NCI-H1436 (cell line): ENCODE measurements around the gene LGI1.
"Not testable (repeated sequence)": the region's sequence is repeated elsewhere in the genome, so short reads cannot be mapped to it uniquely, and the experiment has no call there.

ENCODE experiments used
- DNase-seq: peaks from one replicate; lab custom pipeline; 2025; lab: John Stamatoyannopoulos, UW

Gene LGI1

DNA sequence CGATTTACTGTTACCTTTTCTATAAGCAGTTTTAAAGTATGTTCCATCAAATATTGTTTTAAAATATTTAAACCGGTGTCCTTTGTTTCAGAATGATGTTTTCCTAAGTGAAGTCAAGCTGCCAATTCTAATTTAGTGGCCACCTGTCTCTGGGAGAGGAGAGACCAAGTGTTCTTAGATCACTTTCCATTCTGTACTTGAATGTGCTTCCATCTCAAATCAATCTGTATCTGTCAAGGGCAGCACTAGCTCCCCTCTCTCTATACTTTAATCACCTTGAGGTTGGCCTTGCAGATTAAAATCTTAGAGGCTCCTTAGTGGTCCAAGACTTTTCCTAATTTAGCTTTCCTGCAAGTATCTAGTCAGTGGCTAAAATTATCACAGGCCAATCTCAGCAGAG lies 49.6 kb downstream of the LGI1 start:
- DNase-seq: no peak

DNA sequence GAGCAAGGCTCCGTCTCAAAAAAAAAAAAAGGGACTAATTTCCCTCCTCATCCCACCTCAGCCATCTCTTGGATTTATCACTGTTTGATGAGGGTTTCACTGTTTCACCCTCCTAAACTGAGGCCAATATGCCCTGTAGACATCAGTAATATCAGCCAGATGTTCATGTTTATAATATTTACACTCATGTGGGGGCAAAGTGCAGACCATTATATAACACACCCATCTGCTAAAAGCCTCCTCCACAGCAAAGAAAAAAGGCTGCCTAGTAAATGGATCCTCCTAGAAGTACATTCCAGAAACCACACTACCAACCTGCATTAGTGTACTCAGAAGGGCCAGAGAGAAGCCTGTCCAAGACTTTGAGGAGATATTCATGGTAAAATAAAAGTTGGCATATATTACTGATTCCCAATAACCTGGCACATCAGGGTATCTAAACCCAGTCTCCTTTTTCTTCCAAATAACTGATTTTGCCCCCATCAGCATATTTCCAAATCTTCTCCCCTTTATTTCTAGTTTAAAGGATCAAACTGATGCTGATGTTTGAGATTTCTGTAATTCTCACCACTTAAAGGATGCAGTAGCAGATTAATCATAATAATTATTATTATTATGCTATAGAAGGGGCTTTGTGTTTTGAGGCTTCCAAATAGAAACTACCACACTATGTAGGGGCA lies 55.1 kb downstream of the LGI1 start:
- no peak for DNase-seq

DNA sequence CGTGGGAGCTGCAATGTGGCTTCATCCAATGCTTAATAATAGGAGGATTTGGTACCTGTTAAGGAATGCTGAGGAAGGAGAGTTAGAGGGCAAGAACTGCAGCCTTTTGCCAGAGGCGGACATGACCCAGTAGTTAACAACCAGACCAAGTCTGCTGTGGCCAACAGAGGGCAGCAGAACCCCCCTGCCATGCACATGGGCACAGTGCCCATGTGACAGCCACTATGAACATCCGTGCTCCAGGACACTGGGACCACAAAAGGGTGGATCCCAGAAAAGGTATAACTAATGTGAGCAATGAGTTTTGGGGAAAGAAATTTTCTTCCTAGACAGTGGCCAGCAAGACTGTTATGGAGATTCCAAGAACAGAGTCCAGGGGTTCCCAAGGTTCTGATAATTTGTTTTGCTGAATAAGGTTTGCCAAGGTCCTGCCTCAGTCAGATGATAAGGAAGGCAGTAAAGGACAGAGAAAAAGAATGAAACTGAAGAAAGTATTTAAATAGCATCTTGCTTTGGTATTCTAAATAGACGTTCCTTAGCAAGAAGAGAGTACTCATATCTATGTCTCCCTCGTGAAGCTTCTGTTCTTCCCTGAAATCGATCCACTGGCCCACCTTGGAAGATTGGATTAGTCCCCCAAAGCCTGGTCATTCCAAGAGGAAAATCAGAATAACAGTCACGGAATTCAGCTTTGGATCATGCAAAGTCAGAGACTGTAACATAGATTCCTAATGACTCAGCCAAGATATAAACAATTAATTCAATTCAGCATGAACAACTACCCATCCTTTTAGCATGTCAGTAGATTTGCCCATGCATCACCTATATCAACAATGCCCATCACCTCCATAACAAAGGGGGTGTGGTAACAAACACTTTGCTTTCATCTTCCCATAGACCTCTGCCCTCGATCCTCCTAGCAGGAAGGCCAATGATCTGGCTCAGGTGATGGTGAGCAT lies 56.0 kb downstream of the LGI1 start:
- DNase-seq: peak; percentile 36

DNA sequence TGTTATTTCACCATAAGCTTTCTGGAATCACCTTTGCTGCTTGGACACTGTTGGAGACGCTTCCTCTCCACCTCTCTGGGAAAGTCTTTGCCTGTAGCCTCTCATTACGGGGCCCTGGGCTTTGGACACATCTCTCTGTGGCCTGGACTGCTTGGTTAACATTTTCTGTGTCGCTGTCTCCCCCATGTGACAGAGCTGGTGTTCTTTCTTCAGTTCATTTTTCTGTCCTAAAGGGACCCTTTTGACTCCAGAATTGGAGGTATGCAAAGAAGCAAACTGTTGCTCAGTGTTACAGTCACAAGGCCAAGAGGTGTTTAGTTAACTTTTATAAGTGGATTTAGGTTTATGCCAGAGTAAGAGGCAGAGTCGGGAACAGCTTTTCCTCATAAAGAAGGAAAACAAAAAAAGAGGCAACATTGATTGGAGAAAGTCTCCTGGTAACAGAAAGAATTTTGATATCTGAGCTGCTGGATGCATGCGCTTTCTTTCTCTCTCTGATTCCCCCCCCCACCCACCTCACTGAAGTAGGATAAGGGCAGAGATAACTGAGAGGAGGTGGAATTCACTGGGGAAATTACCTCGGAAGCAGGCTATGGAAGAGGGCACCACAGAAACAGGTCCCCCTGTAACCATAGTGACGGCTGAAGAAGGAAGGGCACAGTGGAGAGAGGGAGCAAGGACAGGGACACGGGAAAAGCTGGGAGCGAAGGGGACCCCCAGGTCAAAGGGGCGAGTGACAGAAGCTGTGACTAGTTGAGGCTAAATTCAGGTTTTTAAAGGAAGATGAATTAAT lies 57.8 kb downstream of the LGI1 start:
- no peak for DNase-seq

DNA sequence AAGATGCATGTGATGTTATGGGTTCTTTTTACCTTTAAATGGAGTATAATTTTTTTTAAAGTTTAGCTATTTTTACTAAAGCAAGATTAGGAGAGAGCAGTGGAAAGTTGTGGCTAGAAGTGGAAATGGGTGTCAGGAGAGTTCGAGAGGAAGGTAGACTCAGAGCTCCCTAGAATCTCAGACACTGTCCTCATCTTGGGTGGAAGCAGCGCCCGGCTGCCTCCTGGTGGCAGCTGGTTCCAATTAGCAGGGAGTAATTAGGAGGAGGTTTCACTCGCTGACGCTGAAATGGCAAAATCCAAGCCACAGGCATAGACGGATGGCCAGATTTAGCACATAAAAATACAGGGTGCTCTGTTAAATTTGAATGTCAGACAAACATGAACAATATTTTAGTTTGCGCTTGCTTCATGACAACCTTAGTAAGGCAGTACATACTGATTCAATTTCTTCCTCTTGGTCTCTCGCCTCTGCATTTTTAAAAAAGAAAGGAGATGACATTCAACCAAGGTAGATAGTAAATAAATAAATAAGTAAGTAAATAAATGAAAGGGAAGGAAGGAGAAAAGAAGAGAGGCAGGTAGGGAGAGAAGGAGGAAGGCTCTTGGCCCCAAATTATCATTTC lies 58.5 kb downstream of the LGI1 start:
- peak; percentile 55 for DNase-seq

DNA sequence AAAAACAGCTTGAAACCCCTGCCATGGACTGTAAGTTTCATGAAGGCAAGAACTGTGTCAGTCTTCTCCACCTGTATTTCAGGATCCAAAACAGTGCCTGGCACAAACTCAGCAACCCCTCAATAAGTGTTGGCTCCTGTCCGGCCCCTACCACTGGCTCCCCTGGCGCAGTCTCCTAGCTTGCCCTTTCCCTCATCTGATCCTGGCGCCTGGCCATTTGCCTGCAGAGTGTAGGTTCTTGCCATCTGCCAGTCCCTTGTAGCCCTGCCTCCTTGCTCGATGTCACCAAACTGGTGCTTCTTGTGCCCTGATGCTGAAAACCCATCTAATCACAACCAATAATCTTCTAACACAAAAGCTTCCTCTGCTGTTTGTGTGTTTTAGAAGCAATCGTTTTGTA lies 60.4 kb downstream of the LGI1 start:
- no peak for DNase-seq

DNA sequence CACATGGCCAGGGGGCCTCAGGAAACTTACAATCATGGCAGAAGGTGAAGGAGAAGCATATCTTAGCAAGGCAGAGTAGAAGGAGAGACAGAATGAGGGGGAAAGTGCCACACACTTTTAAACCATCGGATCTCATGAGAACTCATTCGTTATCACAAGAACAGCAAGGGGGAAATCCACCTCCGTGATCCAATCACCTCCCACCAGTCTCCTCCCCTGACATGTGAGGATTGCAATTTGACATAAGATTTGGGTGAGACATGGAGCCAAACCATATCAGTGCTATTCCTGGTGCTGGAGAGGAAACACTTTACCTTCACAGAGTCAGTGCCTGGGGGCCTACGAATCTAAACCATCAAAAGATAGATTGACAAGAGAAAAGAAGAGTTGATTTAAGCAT lies 61.8 kb downstream of the LGI1 start:
- DNase-seq: no peak

DNA sequence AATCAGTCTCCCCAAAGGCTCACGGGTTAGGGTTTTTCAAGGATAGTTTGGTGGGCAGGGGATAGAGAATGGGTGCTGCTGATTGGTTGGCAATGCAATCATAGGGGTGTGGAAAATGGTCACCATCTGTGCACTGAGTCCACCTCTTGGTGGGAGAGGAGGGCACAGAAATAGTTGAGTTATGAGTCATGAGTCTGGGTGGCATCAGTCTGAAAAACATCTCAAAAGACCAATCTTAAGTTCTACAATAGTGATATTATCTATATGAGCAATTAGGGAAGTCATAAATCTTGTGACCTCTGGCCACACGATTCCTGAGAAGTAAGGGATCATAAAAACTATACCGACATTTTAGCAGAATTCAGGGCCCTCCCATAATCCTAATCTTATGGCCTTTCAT lies 62.7 kb downstream of the LGI1 start:
- DNase-seq: no peak

DNA sequence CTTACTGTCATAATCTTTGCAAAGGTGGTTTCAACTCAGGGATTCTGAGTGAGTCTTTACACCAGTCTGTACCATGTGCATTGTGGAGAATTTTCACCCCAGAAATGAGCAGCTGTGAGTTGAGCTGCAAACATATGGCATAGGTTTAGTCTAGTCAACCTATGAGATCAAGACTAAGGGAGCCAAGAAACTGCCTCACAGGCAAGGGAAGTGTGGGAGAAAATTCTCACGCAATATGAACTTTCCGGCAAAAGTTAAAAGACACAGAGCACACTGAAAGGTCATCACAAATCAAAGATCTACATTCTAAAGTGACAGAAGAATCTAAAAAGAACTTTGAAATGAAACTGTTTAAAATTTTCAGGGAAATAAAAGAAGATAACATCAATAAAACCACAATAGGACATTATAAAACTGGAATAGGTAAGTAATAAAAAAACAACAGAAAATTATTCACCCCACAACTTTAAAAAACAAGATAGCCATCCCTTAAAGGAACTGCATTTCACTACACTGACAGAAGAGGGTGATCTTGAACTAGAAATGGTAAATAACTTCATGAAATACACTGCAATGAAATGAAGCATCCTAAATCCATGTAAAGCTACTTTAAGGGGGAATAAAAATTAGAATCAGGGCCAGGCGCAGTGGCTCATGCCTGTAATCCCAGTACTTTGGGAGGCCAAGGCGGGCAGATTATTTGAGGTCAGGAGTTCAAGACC lies 63.5 kb downstream of the LGI1 start:
- no peak for DNase-seq

DNA sequence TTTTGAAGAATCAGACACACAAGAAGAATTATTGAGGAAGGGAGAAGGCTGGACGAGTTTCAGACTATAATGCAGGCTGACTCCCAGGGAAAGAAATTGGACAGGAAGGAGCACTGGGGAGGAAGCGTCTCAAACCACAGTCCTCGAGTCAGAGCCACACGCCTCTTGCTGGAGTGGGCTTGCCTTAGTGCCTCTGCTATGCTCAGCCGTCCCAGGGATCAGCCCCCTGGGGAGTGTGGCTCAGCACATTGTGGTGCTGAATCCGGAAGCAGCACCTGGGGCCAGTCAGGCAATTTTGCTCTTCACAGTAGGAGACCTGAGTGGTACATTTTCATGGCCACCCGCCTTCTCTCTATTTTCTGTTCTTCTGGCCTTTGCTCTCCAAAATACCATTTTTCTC lies 68.6 kb downstream of the LGI1 start:
- no peak for DNase-seq

DNA sequence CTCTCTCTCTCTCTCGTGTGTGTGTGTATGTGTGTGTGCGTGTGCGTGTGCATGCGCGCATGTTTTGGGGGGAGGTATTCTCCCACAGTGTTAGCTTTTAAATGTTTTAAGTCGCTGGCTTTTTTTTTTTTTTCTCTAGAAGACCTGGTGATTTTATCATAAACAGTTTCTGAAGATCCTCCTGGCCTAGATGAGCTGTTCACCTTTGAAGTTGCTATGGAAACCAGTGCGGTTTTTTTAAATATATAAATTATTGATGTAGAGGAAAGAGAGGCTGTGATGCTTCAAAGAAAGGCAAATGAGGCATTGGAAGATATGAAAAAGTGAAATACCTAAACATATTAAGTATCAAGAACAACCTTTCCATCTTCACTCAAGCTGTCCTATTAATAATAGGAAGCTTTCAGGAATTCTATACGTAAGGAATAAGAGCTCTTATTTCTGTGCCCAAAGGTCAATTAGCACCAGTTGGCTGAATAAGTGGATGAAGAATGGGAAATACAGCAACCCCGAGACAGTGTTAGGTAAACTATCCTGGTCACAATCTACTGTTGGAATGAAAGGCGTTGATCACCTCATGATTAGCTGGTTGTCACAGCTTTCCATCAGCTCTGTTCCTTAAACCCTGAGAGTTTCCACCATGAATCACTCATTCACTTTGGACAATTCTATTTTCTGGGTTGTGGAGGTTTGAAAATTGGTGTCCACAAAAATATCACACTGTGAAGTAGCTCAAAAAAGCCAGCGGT lies 69.5 kb downstream of the LGI1 start:
- no peak for DNase-seq

DNA sequence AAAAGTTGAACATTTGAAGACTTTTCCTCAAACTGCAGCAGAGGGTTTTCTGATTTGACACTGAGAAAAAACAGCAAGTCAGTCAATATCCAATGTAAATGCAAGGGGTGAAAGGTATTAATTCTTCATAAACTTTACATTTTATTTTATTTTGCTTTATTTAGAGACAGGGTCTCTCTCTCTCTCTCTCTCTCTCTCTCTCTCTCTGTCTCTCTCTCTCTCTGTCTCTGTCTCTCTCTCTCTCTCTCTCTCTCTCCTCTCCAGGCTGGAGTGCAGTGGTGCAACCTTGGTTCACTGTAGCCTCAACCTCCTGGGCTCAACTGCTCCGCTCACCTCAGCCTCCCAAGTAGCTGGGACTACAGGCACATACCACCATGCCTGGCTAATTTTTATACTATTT lies 73.3 kb downstream of the LGI1 start:
- not testable (repeated sequence) for DNase-seq

DNA sequence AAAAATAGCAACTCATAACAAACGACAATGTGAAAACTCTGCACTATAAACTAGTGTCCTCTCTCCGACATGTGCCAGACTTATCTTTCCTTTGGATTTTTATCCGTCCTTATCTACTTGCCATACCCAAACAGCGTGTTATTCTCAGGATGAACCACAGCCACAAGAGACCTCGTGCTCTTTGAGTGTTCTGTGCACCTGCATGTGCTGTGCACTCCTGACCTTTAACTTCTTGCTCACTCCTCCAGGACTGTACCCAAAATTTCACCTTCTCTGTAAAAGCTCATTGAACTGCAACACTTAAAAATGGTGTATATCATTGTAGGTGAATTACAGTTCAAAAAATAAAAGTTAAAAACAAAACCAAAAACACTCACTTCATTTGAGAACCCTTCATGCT lies 78.0 kb downstream of the LGI1 start:
- DNase-seq: no peak

DNA sequence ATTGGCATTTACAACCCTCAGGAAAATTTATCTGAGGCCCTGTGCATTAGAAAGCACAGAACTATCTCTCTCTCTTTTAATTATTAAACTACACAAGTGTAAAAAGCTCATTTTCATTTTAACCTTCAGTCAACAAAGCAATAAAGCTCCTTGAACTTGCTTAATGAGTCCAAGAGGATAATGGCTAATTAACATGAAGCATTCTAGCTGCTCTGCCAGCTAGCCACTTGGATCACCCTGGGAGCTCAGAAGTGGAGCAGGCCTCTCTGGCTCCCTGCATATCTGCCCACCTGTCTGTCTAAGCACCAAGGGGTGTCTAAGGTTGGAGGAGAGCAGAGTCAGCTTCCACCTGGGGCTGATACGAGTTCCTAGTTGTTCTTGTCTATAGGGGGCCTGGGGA lies 80.1 kb downstream of the LGI1 start:
- DNase-seq: no peak

DNA sequence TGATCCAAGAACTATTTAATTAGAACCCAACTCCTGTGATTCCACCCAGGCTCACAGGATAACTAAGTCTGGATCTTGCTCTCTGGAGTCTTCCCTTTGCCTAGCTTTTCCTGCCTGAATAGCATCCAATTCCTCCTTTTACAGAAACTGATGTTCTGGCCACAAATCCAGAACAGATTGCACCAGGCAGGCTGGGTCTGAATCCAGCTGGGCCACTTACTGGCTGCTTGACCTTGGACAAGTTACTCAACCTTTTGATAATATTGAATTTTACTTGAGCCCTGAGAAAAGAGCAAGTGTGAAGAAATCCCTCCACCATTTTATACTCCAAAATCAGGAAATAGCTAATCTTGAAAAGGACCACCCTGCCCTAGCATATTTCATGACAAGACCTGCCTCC lies 80.5 kb downstream of the LGI1 start:
- no peak for DNase-seq

DNA sequence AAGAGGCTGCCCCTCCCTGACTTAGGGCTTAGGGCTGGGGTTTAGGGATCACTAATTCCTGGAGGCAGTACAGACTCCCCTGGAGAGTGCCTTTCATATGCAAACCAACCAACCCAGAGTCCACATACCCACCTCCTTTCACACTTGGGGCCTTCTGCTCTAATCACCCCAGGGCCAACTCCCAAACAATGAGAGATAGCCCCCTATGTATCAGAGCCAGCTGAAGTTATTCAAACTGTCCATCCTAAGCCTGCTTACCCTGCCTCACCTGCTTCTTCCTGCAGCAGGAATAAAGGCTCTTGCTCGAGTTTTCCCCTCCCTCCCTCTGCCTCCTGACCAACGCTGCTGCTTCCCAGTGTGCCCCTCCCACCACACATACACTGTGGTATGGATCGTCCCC lies 84.2 kb downstream of the LGI1 start:
- no peak for DNase-seq

DNA sequence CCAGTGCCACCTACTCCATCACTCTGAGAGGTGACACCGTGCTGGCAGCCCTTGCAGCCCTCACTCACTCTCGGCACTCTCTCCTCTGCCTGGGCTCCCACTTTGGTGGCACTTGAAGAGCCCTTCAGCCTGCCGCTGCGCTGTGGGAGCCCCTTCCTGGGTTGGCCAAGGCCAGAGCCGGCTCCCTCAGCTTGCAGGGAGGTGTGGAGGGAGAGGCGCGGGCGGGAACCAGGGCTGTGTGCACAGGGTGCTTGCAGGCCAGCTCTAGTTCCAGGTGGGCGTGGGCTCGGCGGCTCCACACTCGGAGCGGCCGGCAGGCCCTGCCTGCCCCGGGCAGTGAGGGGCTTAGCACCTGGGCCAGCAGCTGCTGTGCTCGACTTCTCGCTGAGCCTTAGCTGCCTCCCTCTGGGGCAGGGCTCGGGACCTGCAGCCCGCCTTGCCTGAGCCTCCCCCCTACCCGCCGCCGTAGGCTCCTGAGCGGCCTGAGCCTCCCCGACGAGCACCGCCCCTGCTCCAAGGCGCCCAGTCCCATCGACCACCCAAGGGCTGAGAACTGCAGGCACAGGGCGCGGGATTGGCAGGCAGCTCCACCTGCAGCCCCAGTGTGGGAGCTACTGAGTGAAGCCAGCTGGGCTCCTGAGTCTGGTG lies 87.4 kb downstream of the LGI1 start:
- no peak for DNase-seq
